ENCODE results near the gene STAT5B. TPM values are rescaled to one million over a fixed set of nuclear protein-coding genes. Genes with fewer than 3 reads are reported as not detected.

Gene STAT5B
- total and polyA plus RNA-seq, 9 of the 15 experiments (the other 6 are each of a cell fraction or from before 2014, with no cell fraction given): 20.8 to 176 (median 92.4) TPM

DNA sequence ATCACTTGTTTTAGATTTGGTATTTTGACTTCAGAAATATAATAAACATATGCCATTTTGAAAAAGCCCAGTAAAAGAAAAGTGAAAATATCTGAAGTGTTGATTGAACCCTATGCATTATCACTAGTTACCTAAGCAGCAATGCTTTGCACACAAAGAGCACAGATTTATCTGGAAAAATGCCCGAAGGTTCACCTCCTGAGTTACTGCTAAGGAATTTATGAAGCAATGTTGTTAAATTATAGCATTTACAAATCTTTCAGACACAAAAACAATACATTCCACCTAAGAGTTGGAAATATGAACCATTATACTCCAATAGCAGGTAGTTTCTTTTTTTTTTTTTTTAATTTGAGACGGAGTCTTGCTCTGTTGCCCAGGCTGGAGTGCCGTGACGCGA lies 43.0 kb downstream of the STAT5B start:
- Histone ChIP-seq H3K9me3 (replicated peaks; ENCODE audit: control insufficient read depth, insufficient read depth, low read depth, low read length) (no peaks in the 10 kb centered on the region), H3K36me3 (ENCODE audit: control insufficient read depth, insufficient read depth, low read length) (peaks cover 57% of the 10 kb centered on the region), H3K27me3 (ENCODE audit: control insufficient read depth in 2 of 2, insufficient read depth in 2 of 2, low read length in 2 of 2) (no peaks in the 10 kb centered on the region), H3K79me2 (ENCODE audit: control insufficient read depth, insufficient read depth, low read length) (peaks cover 84% of the 10 kb centered on the region), H4K20me1 (replicated peaks; ENCODE audit: control insufficient read depth, insufficient read depth, low read length) (no peaks in the 10 kb centered on the region), H3K4me3 (no peak overlapping the region), H3K9me1 (ENCODE audit: control insufficient read depth, insufficient read depth, low read length) (no peaks in the 10 kb centered on the region), H3K4me1 (replicated peaks in 1 of 2; ENCODE audit: control insufficient read depth in 2 of 2, insufficient read depth in 2 of 2, low read length in 2 of 2) (no peaks in the 10 kb centered on the region; a peak in 1 of 5 replicates), H3K4me2 (ENCODE audit: insufficient read depth, low read length) (no peak overlapping the region), H3K27ac (ENCODE audit: extremely low read depth, low read depth, low read length) (no peak overlapping the region), H3K9ac (ENCODE audit: insufficient read depth in 1 of 2, low read depth in 2 of 2, low read length in 2 of 2) (no peak overlapping the region), H2AFZ (ENCODE audit: low read depth, low read length) (no peak overlapping the region)
- in situ Hi-C loops (cut with MboI): no loop called here
- DNase-seq (ENCODE audit: extremely low read depth in 1 of 4, low spot score in 3 of 4) (no peak), ATAC-seq (no peak), FAIRE-seq (no peak)
- ChIA-PET CTCF (ENCODE audit: low intra/inter-chr PET ratio) (no interaction called here), POLR2A (interaction anchor here (0.7 kb wide), 1 partner anchor 11 kb away, joined by 4 read pairs; no protein-coding TSS in a partner anchor)
- WGBS (ENCODE audit: insufficient coverage, low coverage, missing lambda C conversion rate): 100% methylated on average over 1 of the region's 5 CpGs
- no TSS peak for BruUV-seq (replicated peaks)
- no peak for TF ChIP-seq SAFB (IDR thresholded peaks at IDR 0.05; ENCODE audit: borderline replicate concordance, low read depth, low read length)
- no peak for TF ChIP-seq GATA2 (CRISPR knock-in tag; IDR thresholded peaks at IDR 0.05)
- TF ChIP-seq ZBTB8A (IDR thresholded peaks at IDR 0.05; ENCODE audit: partially characterized antibody): no peak
- no peak for TF ChIP-seq ZNF41 (CRISPR knock-in tag; conservative IDR thresholded peaks at IDR 0.05)
- intact Hi-C loops (cut with micrococcal nuclease): no loop called here

DNA sequence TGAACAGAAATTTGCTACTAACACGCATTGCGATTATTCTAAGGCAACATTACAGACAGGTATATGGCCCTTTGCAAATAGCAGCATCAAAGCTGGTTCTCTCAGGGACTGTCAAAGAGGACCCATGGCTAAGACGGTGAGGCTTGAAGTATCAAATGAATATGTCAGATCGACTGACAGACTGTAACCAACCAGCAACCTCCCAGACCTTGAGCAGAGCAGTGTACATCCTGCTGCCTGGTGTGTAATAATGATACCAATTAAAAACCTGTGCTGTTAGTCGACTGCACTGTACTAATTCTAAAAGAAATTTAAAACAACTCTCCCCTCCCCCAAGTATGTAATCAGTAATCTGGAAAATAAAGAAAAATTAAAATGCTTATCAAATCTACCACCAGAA lies 46.0 kb downstream of the STAT5B start:
- CTCF ChIA-PET (ENCODE audit: low intra/inter-chr PET ratio): no interaction called here
- FAIRE-seq (no peak), ATAC-seq (no peak), DNase-seq (ENCODE audit: extremely low read depth in 1 of 4, low spot score in 3 of 4) (no peak)
- Histone ChIP-seq H3K4me3 (no peak overlapping the region), H3K27ac (ENCODE audit: extremely low read depth, low read depth, low read length) (no peak overlapping the region), H3K36me3 (ENCODE audit: control insufficient read depth, insufficient read depth, low read length) (peaks cover 75% of the 10 kb centered on the region), H2AFZ (ENCODE audit: low read depth, low read length) (no peak overlapping the region), H3K4me1 (replicated peaks in 1 of 2; ENCODE audit: control insufficient read depth in 2 of 2, insufficient read depth in 2 of 2, low read length in 2 of 2) (no peaks in the 10 kb centered on the region; a peak in 1 of 5 replicates), H3K9ac (ENCODE audit: insufficient read depth in 1 of 2, low read depth in 2 of 2, low read length in 2 of 2) (no peak overlapping the region), H3K27me3 (ENCODE audit: control insufficient read depth in 2 of 2, insufficient read depth in 2 of 2, low read length in 2 of 2) (no peaks in the 10 kb centered on the region), H3K9me3 (replicated peaks; ENCODE audit: control insufficient read depth, insufficient read depth, low read depth, low read length) (no peaks in the 10 kb centered on the region), H3K4me2 (ENCODE audit: insufficient read depth, low read length) (no peak overlapping the region), H4K20me1 (replicated peaks; ENCODE audit: control insufficient read depth, insufficient read depth, low read length) (no peaks in the 10 kb centered on the region), H3K9me1 (ENCODE audit: control insufficient read depth, insufficient read depth, low read length) (no peaks in the 10 kb centered on the region), H3K79me2 (ENCODE audit: control insufficient read depth, insufficient read depth, low read length) (peaks cover 62% of the 10 kb centered on the region)
- in situ Hi-C loops (cut with MboI) (no loop called here), intact Hi-C loops (cut with micrococcal nuclease) (no loop called here)
- 88% methylated on average over 5 of the region's 5 CpGs for WGBS (ENCODE audit: insufficient coverage, low coverage, missing lambda C conversion rate)
- BruUV-seq (replicated peaks): no TSS peak
- POLR2A ChIA-PET: interaction anchor here (0.5 to 1.0 kb wide), 3 partner anchors 21 to 270 kb away, joined by 3 to 4 read pairs (median 3); partner anchors contain the start of gene GHDC
- TF ChIP-seq ZFP1 (CRISPR knock-in tag; IDR thresholded peaks at IDR 0.05) (no peak), PHF21A (IDR thresholded peaks at IDR 0.05; ENCODE audit: borderline replicate concordance, low read depth) (no peak), POLR3G (IDR thresholded peaks at IDR 0.05; ENCODE audit: extremely low read depth, insufficient read length, insufficient replicate concordance) (no peak), LEF1 (IDR thresholded peaks at IDR 0.05) (no peak), EWSR1 (IDR thresholded peaks at IDR 0.05; ENCODE audit: borderline replicate concordance, low read depth, partially characterized antibody) (no peak), ZKSCAN8 (CRISPR knock-in tag; IDR thresholded peaks at IDR 0.05) (no peak), NCOA4 (IDR thresholded peaks at IDR 0.05; ENCODE audit: partially characterized antibody) (no peak), ARHGAP35 (IDR thresholded peaks at IDR 0.05; ENCODE audit: partially characterized antibody) (no peak), ZFX (CRISPR knock-in tag; IDR thresholded peaks at IDR 0.05) (no peak), PHB (CRISPR knock-in tag; IDR thresholded peaks at IDR 0.05) (no peak), SMARCB1 (IDR thresholded peaks at IDR 0.05; ENCODE audit: insufficient read length, low read depth) (no peak), BCOR (IDR thresholded peaks at IDR 0.05) (no peak), SRSF1 (IDR thresholded peaks at IDR 0.05; ENCODE audit: low read depth, low read length) (no peak), E2F3 (CRISPR knock-in tag; IDR thresholded peaks at IDR 0.05) (no peak), FOXK2 (conservative IDR thresholded peaks at IDR 0.05 in 1 of 2, IDR thresholded peaks at IDR 0.05 in 1 of 2; ENCODE audit: low read depth in 2 of 2) (no peak), NFE2L1 (tag; IDR thresholded peaks at IDR 0.05; ENCODE audit: borderline replicate concordance, low read depth) (no peak), MTA3 (IDR thresholded peaks at IDR 0.05; ENCODE audit: borderline replicate concordance) (no peak)

Data from K562 (cell line).